PC-3 (cell line): ENCODE results near the gene ZNF560.

Experiments used
- CTCF ChIP-seq: fragments of 300-600 bp; sonication (generic); conservative IDR thresholded peaks from 2 replicates; pipeline ENCODE4 v1.5.1; 2017; ENCODE audit warnings: antibody characterized with exemption, low read depth, mild to moderate bottlenecking, low read length
- EZH2 ChIP-seq: fragments of 300-600 bp; sonication (generic); IDR thresholded peaks from one replicate; pipeline ENCODE4 v1.6.1; 2017; ENCODE audit warnings: antibody characterized with exemption, mild to moderate bottlenecking, low read length; ENCODE audit not compliant: unreplicated experiment
- EZH2phosphoT487 ChIP-seq: fragments of 300-600 bp; sonication (generic); IDR thresholded peaks from 2 replicates; pipeline ENCODE4 v1.6.1; 2018; ENCODE audit warnings: mild to moderate bottlenecking, antibody characterized with exemption, low read length, borderline replicate concordance

GRCh38 chr19:9467161-9467560 is 31.3 kb downstream of the ZNF560 start:
- TF ChIP-seq CTCF (no peak), EZH2 (no peak), EZH2phosphoT487 (no peak)
